SK-N-SH (cell line): ENCODE results near the gene XRCC5.

Source experiments
- CHD2 ChIP-seq: fragments of 150-350 bp; IDR thresholded peaks from 2 replicates; pipeline ENCODE4 v1.6.1; 2018; ENCODE audit warnings: low read length; ENCODE audit not compliant: partially characterized antibody
- CTCF ChIP-seq: fragments of 200-600 bp; sonication (generic); IDR thresholded peaks from 2 replicates; pipeline ENCODE4 v1.6.1; 2017; ENCODE audit warnings: antibody characterized with exemption, mild to moderate bottlenecking, moderate library complexity
- EP300 ChIP-seq, 2 experiments: IDR thresholded peaks; 2 replicates each; pipeline versions ENCODE4 v1.4.0 to v1.6.1; 2012; ENCODE audit warnings: borderline replicate concordance in 1 of 2, low read depth in 1 of 2, low read length in 1 of 2
- NFIC ChIP-seq: IDR thresholded peaks from 2 replicates; pipeline ENCODE4 v1.4.0; 2012; ENCODE audit warnings: borderline replicate concordance
- REST ChIP-seq: IDR thresholded peaks from 2 replicates; pipeline ENCODE4 v1.6.1; 2012; ENCODE audit warnings: mild to moderate bottlenecking, low read depth, low read length, moderate library complexity
- SIN3A ChIP-seq: IDR thresholded peaks from 2 replicates; pipeline ENCODE4 v1.6.1; 2012; ENCODE audit warnings: low read depth, mild to moderate bottlenecking, low read length, moderate library complexity, borderline replicate concordance
- SMC3 ChIP-seq: IDR thresholded peaks from 2 replicates; pipeline ENCODE4 v1.6.1; 2012; ENCODE audit warnings: low read depth, low read length, improper control_type of control experiment
- TAF1 ChIP-seq: IDR thresholded peaks from 2 replicates; pipeline ENCODE4 v1.6.1; 2012; ENCODE audit warnings: low read depth, mild to moderate bottlenecking, low read length, moderate library complexity, borderline replicate concordance

- TF ChIP-seq TAF1 (no peak), EP300 (IDR thresholded peaks at IDR 0.05; ENCODE audit: borderline replicate concordance in 1 of 2, low read depth in 1 of 2, low read length in 1 of 2) (no peak), CTCF (no peak), SIN3A (no peak), CHD2 (no peak), REST (no peak), NFIC (no peak), SMC3 (no peak)
These were observed 8.0 kb upstream of the XRCC5 start for GRCh38 chr2:216101109-216101508.
